ENCODE results near the gene ATG13. TPM values are rescaled to one million over a fixed set of nuclear protein-coding genes. Genes with fewer than 3 reads are reported as not detected.

Gene ATG13
- total and polyA plus RNA-seq, 4 donors: 36.3 to 49.9 (median 41.2) TPM

DNA sequence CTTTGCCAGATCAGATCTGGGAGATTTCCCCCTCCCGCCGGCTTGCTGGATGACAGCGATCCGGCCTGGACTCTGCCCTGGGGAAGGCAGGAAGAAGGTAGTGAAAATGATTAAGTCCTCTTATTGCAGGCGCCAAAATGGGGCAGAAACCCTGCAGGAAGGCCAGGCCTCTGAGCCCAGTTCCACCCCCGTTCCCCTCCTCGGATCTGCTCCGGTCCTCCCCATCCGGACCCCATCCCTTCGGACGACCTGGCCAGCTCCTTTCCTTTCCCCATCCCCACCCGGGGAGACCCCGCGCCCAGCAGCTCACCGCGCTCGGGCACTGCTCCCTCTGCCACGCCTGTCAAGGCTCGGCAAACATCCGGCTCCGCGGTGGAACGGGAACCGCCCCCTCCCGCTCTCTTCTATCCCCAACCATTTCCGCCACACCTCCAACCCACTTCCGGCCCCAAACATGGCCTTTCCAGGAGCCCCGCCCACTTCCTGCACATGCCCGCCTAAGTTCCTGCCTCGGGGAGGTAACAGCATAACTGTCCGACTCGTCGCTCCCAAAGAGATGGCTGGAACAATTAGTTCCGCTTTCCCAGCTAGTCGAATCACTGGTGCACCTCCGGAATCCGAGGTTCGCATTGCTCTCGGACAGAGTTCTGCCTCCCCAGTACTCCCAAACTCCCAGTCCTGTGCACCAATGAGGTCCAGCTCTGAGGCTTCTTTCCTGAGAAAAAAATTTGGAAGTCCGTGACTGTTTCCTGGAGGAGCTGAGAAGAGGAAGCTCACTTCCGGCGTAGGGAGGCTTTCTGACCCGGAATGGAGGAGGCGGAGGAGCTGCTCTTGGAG is 83.1 kb downstream of the ATG13 start, which contains the start of the genes ARHGAP1 and ZNF408:
Gene ARHGAP1 (minus strand): TSS at position 379 of the 837 bp plus-strand sequence. CDS start 4,512 bp downstream, outside the sequence.
Gene ZNF408 (plus strand): TSS at position 791 of the 837 bp plus-strand sequence. CDS start 17 bp downstream, at position 808.
- under 1% methylated on average over 44 of the region's 44 CpGs for WGBS
- peak; percentile 99 for DNase-seq (ENCODE audit: low spot score)
- Histone ChIP-seq H3K4me1 (ENCODE audit: control insufficient read depth in 4 of 4, insufficient read depth in 4 of 4, low read length in 3 of 4) (peaks cover 8 to 59% (median 41%) of the 10 kb centered on the region in 4 donors), H3K9ac (ENCODE audit: low read depth in 1 of 2, low read length in 2 of 2) (peak within 1 kb of the TSS; percentile 66 to 94), H3K36me3 (ENCODE audit: control insufficient read depth in 4 of 4, insufficient read depth in 3 of 4, low read depth in 1 of 4, low read length in 3 of 4) (peaks cover 11 to 33% (median 26%) of the 10 kb centered on the region in 4 donors), H3K4me3 (ENCODE audit: low read depth in 1 of 3, low read length in 3 of 3) (peak within 1 kb of the TSS; percentile 85 to 98 (median 93)), H3K27ac (ENCODE audit: low read depth in 1 of 2, low read length in 2 of 2) (peak within 1 kb of the TSS; percentile 85 to 94), H3K9me3 (ENCODE audit: control insufficient read depth in 4 of 4, low read length in 3 of 4) (no peaks in the 10 kb centered on the region), H3K27me3 (ENCODE audit: control insufficient read depth in 4 of 4, insufficient read depth in 4 of 4, low read length in 3 of 4) (no peaks in the 10 kb centered on the region)
- TF ChIP-seq JUND (IDR thresholded peaks at IDR 0.05) (peak in 1 of 2 donors; percentile 16), EGR1 (IDR thresholded peaks at IDR 0.05; ENCODE audit: low read depth in 2 of 2) (peak; percentile 80 to 94), YY1 (IDR thresholded peaks at IDR 0.05) (peak; percentile 94), TAF1 (conservative IDR thresholded peaks at IDR 0.05) (peak; percentile 72), FOXA2 (IDR thresholded peaks at IDR 0.05) (peak; percentile 23), RXRA (IDR thresholded peaks at IDR 0.05) (peak; percentile 46 to 69), NR2F2 (IDR thresholded peaks at IDR 0.05) (peak; percentile 81), CTCF (IDR thresholded peaks at IDR 0.05; ENCODE audit: low read depth, low read length, missing input control) (no peak), SP1 (IDR thresholded peaks at IDR 0.05) (peak; percentile 79), HNF4A (conservative IDR thresholded peaks at IDR 0.05) (peak; percentile 50 to 58), HNF4G (IDR thresholded peaks at IDR 0.05) (peak; percentile 15), GABPA (IDR thresholded peaks at IDR 0.05 in 1 of 2, conservative IDR thresholded peaks at IDR 0.05 in 1 of 2) (peak; percentile 98 to 99), FOXA1 (IDR thresholded peaks at IDR 0.05) (peak; percentile 60), RAD21 (IDR thresholded peaks at IDR 0.05) (peak in 1 of 2 donors; percentile 44)
- TF ChIP-seq, protein P1, sequence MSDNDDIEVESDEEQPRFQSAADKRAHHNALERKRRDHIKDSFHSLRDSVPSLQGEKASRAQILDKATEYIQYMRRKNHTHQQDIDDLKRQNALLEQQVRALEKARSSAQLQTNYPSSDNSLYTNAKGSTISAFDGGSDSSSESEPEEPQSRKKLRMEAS (IDR thresholded peaks at IDR 0.05): peak; percentile 99
- TF ChIP-seq, protein P2, sequence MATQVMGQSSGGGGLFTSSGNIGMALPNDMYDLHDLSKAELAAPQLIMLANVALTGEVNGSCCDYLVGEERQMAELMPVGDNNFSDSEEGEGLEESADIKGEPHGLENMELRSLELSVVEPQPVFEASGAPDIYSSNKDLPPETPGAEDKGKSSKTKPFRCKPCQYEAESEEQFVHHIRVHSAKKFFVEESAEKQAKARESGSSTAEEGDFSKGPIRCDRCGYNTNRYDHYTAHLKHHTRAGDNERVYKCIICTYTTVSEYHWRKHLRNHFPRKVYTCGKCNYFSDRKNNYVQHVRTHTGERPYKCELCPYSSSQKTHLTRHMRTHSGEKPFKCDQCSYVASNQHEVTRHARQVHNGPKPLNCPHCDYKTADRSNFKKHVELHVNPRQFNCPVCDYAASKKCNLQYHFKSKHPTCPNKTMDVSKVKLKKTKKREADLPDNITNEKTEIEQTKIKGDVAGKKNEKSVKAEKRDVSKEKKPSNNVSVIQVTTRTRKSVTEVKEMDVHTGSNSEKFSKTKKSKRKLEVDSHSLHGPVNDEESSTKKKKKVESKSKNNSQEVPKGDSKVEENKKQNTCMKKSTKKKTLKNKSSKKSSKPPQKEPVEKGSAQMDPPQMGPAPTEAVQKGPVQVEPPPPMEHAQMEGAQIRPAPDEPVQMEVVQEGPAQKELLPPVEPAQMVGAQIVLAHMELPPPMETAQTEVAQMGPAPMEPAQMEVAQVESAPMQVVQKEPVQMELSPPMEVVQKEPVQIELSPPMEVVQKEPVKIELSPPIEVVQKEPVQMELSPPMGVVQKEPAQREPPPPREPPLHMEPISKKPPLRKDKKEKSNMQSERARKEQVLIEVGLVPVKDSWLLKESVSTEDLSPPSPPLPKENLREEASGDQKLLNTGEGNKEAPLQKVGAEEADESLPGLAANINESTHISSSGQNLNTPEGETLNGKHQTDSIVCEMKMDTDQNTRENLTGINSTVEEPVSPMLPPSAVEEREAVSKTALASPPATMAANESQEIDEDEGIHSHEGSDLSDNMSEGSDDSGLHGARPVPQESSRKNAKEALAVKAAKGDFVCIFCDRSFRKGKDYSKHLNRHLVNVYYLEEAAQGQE (IDR thresholded peaks at IDR 0.05): peak; percentile 76
- TF ChIP-seq, protein P3, sequence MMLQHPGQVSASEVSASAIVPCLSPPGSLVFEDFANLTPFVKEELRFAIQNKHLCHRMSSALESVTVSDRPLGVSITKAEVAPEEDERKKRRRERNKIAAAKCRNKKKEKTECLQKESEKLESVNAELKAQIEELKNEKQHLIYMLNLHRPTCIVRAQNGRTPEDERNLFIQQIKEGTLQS (IDR thresholded peaks at IDR 0.05): no peak
- TF ChIP-seq, protein P4, sequence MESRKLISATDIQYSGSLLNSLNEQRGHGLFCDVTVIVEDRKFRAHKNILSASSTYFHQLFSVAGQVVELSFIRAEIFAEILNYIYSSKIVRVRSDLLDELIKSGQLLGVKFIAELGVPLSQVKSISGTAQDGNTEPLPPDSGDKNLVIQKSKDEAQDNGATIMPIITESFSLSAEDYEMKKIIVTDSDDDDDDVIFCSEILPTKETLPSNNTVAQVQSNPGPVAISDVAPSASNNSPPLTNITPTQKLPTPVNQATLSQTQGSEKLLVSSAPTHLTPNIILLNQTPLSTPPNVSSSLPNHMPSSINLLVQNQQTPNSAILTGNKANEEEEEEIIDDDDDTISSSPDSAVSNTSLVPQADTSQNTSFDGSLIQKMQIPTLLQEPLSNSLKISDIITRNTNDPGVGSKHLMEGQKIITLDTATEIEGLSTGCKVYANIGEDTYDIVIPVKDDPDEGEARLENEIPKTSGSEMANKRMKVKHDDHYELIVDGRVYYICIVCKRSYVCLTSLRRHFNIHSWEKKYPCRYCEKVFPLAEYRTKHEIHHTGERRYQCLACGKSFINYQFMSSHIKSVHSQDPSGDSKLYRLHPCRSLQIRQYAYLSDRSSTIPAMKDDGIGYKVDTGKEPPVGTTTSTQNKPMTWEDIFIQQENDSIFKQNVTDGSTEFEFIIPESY (IDR thresholded peaks at IDR 0.05): peak; percentile 83

Data from liver (tissue), 9 donors.